Inflammatory macrophage treated with lipopolysaccharide for 4 hours (primary cell): ENCODE results near the gene PRSS22.

Experiments used
- DNase-seq: peaks from one replicate; pipeline ENCODE4 v3.0.0-alpha.2; 2020

The PRSS22 gene, protein sequence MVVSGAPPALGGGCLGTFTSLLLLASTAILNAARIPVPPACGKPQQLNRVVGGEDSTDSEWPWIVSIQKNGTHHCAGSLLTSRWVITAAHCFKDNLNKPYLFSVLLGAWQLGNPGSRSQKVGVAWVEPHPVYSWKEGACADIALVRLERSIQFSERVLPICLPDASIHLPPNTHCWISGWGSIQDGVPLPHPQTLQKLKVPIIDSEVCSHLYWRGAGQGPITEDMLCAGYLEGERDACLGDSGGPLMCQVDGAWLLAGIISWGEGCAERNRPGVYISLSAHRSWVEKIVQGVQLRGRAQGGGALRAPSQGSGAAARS

DNA sequence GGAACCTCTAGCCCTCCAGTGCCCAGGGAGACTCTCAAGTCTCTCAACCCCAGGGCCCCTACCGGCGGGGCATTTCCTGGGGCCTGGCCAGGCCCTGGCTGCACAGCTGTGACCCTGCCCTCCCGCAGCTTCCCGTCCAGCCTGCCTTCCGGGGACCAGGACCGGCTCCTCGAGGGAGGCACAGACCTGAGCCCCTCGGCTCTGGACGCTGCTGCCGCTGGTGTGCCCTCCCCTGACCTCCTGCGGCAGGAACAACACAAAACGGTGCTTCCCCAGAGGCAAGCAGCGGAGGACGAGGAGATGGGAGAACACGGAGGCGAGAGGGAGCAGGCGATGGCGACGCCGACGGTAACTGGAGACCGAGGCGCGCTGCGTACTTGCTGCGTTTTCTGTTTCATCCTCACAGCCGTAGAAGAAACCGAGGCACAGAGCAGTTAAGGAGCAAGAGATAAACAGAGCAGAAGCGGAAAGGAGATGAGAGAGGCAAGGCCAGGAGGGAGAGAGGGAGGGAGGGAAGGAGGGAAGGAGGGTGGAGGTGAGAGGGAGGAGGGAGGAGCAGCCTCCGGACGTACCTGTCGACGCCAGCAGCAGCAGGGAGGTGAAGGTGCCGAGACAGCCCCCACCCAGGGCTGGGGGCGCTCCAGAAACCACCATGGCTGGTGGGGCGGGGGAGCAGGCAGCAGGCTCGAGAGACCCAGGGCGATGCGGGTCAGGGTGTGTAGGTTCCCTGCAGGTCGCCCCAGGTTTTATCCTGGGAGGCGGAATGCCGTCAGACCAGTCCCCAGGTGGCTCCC, at the start of gene PRSS22:
PRSS22 (minus strand) TSS at position 720 of the 794 bp plus-strand sequence; CDS start at position 654, 66 bp downstream.
- no peak for DNase-seq

DNA sequence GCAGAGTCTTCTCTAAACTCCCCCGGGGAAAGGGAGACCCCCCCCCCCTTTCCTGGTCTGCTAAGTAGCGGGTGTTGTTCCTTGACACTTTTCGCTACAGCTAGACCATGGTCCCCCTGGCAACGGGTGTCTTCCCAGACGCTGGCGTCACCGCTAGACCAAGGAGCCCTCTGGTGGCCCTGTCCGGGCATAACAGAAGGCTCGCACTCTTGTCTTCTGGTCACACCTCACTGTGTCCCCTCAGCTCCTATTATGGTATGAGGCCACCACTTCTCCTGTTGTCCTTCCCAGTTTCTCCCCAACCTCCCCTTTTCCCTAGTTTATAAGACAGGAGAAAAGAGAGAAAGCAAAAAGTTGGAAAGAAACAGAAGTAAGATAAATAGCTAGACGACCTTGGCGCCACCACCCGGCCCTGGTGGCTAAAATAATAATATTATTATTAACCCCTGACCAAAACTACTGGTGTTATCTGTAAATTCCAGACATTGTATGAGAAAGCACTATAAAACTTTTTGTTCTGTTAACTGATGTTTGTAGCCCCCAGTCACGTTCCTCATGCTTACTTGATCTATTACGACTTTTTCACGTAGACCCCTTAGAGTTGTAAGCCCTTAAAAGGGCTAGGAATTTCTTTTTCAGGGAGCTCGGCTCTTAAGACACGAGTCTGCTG, 49.2 kb upstream of the PRSS22 start:
- DNase-seq: peak; percentile 51

DNA sequence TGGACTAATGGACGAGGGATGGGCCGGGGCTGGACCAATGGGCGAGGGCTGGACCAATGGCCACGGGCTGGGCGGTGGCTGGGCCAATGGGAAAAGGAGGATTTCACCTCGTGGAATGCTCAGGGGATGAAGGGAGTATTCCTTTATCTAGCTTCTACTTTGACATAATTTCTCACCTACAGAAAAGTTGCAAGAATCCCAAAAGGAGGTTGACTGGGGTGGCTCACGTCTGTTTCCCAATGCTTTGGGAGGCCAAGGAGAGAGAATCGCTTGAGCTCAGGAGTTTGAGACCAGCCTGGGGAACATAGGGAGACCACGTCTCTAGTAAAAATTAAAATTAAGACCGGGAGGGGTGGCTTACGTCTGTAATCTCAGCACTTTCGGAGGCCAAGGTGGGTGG, 48.0 kb upstream of the PRSS22 start:
- DNase-seq: no peak

DNA sequence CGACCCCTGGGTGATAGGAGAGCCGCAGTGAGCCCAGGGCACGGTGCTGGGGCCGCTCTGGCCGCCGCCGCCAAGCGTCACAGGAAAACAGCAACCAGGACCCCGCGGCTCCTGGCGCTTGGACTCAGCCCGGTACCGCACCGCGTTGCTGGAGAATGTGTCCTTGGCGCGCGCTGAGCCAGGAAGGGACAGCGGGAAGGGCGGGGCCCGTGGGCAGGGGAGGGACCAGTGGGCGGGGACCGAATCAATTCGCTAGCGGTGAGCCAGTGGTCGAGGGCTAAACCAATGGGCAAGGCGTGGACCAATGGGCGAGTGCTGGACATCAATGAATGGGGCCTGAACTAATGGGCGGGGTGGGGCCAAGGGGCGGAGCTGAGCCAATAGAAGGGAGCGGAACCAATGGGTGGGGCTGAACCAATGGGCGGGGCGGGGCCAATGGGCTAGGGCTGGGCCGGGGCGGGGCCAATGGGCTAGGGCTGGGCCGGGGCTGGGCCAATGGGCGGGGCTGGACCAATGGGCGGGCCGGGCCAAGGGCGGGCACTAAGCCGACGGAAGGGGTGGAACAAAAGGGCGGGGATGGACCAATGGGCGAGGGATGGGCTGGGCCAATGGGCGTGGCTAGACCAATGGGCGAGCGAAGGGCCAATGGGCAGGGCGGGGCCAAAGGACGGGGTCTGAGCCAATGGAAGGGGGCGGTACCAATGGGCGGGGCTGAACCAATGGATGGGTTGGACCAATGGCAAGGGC, 47.4 kb upstream of the PRSS22 start:
- DNase-seq: peak; percentile 100

DNA sequence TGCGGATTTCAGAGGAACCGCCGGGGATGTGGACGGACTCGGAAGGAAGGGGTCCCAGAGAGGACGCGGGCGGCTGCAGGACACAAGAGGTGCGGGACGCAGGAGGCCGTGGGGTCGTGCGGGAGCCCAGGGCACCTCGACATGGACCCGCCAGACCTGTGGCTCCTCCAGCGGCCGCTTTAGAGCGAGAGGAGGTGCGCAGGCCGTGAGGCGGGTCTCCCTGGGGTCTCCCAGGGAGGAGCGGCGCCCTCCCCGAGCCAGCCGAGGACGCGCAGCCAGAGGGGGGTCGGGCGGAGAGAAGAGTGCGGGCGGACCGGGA, 46.9 kb upstream of the PRSS22 start:
- no peak for DNase-seq

DNA sequence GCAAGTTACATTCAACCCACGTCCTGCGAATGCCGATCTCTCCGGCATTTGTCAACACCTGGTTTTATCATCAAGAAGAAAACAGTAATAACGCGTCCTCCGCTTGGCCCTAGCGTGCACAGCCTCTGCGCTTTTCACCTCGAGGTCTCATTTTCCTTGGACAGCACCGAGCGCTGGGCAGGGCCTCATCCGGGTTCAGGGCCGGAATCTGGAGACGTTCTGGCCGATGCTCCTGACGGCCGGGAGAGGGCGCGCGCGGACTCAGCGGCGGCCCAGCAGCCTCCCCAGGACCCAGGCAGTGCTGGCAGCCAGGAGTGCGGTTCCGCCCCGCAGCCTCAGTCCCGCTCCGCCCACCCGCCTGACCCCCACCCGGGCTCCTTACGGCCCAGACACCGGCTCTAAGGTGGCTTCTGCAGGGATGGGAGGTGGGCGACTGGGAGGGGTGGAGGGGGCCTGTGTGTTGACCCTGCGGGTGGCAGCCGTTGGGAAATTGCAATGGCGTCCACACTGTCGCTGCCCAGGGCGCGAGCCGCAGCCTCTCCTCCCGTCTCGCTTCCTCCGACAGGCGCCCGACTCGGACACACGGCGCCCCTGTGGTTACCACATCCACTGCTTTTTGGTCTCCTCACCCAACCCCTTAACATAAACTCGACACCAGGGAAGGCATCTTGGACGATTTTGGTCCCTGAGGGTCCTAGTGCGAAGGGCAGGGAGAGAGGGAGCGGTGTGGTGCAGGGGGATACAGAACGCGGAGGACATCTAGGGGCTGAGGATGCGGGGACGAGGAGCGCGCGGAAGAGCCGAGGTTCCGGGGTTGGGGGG, 46.3 kb upstream of the PRSS22 start:
- peak; percentile 81 for DNase-seq

DNA sequence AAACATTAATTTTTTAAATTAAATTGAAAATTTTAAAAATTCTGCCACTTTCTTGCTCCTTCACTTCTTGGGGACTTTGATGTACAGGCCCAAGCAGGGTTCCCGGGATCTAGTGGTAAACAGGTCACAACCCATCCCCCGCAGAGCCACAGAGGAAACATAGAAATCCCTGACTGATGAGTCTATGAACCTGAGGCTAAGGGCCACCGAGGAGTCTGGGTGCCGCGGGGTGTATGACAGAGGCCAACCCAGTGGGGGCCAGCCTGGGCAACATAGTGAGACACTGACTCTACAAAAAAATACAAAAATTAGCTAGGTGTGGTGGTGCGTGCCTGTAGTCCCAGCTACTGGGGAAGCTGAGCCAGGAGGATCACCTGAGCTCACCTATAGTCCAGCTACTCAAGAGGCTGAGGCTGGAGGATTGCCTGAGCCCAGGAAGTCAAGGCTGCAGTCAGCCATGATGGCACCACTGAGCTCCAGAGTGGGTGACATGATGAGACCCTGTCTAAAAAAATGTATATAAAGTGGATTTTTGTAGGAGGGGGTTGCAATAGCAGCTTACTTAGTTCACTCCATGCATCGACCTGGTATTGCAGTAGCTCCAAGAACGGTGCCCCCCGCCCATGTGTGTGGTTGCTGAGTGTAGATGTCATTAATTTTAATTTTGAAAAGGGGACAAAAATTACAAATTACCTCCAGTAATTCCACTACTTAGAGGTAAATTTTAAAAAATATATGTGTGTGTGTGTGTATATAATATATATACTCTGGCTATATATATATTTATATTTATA, 44.6 kb upstream of the PRSS22 start:
- no peak for DNase-seq

DNA sequence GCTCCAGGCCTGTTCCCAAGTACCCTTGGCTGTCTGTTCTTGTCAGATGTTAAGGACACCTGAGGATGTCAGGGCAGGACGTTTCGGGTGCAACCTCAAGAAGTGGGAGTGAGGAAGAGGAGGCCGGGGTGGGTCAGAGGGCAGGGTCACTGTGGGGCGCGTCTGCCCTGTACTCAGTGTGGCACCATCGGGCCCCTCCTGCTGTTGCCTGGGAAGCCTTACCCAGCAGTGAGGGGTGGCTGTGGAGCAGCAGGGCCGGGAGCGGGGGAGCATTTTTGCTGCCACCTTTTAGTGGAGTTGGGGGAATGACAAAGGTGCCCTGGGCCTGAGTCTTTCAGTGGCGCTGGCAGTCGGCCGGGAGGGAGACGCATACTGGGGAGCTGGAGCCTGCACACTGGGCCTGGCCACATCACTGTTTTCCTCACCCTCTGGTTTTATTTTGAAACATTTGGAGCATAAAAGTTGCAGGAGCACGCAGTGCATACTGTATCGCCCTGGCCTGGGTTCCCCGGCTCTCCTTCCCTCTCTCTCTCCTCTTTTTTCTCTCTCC, 42.6 kb upstream of the PRSS22 start:
- DNase-seq: no peak

DNA sequence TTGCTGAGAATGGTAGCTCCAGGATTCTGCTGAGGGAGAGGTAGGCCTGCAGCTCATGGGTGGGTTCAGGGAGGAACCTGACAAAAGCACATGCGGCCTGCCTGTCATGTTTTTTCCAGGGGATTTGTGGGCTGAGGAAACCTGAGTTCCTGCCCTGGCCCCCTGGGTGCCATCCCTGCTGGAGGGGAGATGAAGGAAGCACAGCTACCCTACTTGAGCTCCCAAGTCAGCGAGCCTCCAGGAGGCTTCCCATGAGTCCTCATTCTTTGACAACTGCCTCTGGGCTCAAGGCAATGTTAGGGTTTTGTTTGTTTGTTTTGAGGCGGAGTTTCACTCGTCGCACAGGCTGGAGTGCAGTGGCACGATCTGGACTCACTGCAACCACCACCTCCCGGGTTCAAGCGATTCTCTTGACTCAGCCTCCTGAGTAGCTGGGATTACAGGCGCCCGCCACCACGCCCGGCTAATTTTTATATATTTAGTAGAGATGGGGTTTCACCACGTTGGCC, 41.6 kb upstream of the PRSS22 start:
- DNase-seq: no peak

DNA sequence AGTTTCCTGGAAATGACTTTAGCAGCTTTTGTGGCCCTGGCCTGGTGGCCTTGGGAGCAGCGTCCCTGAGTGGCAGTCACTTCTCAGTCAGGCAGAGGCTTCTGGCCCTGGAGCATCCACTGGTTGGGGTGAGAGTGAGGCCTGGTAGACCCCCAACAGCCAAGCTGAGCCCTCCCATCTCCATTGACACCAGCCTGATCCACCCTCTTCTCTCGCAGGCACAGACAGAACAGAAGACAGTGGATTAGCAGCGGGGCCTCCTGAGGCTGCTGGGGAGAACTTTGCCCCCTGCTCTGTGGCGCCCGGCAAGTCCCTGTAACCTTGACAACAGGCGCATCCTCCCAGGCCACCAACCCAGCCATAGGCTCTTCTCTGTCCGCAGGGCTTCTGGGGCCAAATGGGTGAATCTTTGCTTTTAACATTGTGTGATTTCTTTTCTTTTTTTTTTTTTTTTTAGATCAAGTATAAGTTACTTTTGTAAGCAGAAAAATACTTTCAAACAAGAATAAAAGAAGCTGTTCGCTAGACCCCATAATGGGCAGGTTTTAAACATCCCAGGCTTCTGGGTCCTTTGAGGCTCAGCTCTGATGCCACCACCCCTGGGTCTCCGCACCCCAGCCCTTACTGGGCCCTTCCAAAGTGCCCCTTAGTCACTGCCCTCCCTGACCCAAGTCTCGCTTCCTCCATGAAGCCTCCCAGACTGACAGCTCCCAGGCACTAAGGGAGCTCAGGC, 41.0 kb upstream of the PRSS22 start:
- no peak for DNase-seq

DNA sequence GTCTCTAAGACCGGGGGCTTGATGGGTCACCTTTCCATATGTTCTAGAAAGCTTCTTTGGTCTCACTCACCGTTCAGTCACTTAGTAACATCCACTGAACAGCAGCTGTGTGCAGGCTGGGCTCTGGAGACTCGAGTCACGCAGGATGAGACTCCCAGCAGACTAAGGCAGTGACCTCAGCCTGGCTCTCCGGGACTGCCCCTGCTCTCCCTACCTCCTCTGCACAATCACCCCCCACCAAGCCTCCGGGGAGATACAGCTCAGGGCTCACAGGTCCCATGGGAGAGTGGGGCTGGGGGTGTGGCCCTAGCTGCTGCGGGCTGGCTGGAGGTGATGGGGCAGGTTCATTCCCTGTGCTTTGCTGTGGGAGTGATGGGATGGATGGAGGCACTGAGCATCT, 39.1 kb upstream of the PRSS22 start:
- DNase-seq: no peak

DNA sequence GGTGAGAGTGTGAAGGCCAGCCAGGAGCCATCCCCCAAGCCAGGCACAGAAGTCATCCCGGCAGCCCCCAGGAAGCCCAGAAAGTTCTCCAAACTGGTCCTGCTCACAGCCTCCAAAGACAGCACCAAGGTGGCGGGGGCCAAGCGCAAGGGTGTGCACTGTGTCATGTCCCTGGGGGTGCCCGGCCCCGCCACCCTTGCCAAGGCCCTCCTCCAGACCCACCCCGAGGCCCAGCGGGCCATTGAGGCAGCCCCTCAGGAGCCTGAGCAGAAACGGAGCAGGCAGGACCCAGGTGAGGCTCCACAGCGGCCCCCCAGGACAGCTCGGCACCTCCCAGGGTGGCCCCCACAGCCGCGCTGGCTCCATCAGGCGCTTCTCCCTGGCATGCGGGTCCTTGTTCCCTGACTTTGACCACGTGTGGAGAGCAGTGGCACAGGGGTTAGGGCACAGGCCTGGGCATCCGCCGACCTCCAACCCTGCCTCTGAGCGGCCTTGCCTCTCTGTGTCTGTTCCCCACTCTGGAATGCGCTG, 38.6 kb upstream of the PRSS22 start:
- no peak for DNase-seq

DNA sequence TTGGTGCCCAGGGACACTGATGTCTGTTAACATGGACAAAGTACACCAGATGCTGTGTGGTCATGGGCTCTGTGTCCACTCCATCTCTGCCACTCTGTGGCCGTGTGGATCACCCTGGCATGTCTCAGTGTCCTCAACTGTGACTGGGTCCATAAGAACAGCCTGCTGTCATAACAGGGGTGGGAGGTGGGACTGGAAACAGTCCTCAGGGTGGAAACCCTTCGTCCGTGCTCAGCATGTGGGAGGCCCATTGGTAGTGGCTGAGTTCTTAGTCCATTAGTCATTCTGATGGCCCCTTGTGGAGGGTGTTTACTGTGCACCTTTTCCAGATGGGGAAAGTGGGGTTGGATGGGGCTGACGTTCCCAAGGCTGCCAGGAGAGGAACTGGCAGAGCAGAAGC, 37.8 kb upstream of the PRSS22 start:
- no peak for DNase-seq

DNA sequence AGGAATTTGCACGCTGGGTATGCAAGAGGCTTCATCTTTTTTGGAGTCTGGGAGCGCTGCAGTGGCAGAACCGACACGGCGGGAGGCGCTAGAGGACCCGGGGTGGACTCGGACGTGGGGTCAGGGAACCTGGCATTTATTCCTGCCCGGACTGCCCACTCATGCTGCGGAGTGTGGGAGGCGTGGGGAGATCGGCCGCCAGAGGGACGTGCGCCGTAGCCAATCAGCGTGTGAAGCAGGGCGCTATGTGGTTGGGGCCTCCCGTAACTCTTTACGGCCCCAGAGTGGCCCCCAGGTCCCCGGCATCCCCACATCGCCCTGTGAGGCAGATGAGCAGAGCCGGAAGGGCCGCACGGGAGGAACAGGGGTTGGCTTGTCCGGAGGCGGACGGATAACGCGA, 36.3 kb upstream of the PRSS22 start:
- DNase-seq: no peak

DNA sequence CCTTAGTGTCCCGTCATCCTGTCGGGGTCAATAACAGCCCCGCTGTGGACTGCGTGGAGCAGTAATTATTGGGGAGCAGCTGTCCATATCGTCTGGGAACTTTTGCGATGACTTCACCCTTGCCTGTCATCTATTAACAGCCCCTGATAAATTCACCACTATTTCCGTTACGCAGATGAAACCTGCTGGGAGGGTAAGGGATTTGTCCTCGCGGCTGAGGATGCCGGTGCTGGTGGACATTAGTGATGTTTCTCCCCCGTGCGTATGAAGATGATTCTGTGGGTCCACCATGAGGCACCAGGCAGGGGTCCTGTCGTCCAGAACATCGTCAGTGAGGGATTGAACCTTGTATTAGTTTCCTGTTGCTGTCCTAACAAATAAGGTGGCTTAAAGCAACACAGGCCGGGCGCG, 26.1 kb upstream of the PRSS22 start:
- DNase-seq: no peak

DNA sequence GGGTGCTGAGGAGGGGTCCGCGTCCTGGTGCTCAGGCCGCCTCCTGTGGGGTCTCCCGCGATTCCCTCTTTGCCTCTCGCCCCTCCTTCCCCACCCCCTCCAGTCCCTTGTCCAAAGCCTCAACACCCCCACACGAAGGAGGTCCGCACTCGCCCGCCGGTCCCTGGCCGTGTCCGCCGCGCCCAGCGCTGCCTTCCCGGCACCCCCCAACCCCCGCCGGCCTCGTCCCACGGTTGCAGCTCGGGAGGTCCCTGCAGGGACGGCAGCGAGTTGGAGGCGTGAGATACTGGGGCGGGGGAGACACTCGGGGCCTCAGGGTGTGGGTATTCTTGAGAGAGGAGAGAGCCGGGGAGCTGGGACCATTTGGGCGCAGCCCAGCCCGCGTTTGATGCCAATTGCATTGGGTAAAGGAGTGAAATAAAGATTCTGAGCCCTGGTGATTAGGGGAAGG, 25.5 kb upstream of the PRSS22 start:
- no peak for DNase-seq

DNA sequence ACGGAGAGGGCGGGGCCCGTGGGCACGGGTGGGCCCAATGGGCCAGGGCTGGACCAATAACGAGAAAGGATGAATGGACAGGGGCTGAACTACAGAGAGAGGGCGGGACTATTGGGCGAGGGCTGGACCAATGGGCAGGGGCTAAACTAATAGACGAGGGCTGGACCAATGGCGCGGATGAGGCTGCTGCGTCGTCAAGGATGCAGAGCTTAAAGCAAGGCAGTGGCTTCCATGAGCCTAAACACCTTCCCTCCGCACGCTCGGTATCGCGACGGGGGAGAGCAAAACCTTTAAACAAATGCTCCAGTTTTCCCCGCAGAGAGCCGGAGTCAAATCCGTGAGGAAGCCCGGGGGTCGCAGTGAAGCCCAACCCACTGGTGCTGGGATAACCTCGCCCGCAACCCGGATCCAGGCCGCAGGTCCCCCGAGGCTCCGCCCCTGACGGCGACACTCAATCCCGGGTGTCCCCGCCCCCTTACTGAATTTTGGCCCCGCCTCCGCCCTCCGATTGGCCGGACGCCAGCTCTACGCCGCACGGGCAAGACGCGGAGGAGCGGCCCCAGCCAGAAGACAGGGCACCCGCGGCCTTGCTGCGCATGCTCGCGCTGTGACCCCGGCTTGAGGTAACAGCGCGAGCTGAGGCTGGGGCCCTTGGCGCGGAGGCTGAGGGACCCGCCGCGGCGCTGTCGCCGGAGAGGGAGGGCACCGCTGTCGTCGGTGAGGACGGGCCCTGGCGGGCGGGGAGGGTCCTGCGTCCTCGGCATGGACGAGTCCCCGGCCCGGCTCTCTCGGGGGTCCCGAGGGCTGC, 24.9 kb upstream of the PRSS22 start, which contains the start of gene FLYWCH2:
FLYWCH2 (plus strand) TSS at position 566 of the 808 bp plus-strand sequence. CDS start 13,235 bp downstream, outside the sequence.
- peak; percentile 99 for DNase-seq

DNA sequence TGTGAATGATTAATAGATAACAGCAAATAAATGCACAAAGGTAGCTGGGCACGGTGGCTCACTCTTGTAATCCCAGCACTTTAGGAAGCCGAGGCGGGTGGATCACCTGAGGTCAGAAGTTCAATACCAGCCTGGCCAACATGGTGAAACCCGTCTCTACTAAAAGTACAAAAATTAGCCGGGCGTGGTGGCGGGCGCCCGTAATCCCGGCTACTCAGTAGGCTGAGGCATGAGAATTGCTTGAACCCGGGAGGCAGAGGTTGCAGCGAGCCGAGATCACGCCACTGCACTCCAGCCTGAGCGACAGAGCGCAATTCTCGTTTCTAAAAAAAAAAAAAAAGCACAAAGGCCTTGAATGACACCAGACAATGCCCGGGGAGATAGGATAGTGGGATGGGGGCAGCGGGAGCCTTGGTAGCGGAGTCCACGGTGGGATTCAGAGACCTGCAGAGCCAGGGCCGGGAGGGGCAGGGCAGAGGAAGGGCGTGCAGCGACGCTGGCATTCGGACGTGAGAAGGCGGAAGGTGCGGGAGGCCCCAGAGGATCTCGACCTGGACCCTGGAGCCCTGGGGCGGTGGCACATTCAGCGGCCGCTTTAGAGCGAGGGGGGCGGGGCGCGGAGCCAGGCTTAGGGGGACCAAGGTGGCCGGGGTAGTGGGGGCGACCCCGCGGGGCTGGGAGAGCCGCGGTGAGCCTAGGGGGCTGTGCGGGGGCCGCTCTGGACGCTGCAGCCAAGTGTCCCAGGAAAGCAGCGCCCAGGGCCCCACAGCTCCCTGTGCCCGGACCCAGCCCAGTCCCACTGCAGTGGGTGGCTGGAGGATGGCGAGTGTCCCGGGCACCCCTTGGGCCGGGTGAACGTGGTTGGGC, 24.0 kb upstream of the PRSS22 start:
- peak; percentile 23 for DNase-seq
